HL-60/S4 treated with retinoic acid at 250 ng/mL for 4 days and 3 days (cell line): Measurements from ENCODE around the gene HIVEP2.

ENCODE experiments used
- in situ Hi-C: fragments of 300-500 bp; cut with MboI; formaldehyde crosslinking; loops from 2 replicates; pipeline ENCODE4 v1.7.0; 2022; ENCODE audit warnings: low sequenced_read_pairs

The HIVEP2 gene

GRCh38 chr6:142892254-142893021, 52.5 kb downstream of the HIVEP2 start:
- in situ Hi-C loops, result no loop called here

DNA sequence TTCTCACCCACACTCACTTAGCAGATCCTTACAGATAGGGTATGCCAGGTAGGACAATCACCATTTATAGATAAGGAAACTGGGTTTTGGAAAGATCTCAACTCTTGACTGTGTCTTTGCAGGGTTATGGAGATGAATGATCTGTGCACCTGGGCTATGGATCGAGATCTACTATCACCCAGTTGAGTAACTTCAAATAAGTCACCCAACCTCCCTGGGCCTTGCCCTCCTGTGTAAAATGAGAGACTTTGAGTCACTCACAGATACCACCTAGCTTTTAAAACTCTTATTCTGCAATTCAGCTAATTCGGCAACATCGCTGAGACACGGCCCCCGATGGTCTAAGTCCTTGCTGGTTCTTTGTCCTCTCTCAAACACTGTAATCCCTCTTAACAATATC, 53.5 kb downstream of the HIVEP2 start:
- in situ Hi-C loops, result no loop called here

GRCh38 chr6:142888456-142888855, 56.5 kb downstream of the HIVEP2 start:
- in situ Hi-C loops, result no loop called here

DNA sequence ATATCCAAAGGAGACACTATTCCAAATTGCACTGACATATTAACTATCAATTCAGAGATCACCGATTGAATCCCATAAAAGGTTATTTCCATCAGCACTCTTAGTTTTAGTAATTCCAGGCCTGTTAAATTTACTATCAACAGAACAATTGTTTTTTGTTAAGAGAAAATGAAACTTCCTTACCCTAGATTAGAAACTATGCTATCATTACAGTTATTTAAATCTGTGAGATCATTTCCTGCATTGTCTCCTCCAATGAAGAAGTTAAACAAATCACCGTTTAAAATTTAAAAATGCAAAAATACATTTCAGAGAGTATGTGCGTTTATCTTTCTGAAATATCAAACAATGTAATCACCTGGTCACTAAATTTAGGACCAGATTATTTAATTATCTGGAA, 57.5 kb downstream of the HIVEP2 start:
- in situ Hi-C loops, result no loop called here

DNA sequence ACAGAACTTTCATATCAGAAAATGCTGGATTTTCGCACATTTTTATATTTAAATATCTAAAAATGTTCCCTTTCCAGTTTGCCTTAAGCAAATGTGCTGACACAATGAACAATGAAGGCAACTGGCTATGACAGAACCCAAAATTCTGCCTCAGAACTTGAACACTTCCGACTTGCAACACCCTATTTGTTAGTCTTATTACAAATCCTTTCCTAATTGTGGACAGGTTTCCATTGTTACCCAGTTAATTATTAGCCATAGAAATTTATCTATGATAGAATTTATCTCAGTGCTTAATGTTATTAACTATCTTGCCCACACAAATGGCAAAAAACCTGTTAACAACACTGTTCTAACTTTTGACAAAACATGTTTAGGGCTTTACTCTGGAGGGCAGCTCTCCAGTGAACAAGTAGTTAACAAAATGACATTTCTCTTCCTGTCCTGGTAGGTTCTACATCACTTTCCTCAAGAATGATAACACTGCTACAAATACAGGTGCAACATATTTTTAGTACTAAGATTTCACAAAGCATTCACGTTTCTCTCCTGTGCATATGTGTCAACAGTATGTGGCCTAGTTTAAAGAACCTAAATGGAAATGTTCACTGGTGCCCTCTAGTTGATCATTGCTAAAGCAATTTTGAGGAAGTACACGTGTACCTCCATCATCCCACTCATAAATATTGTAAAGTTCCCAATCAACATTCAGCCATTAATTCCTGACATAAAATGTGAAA, 58.4 kb downstream of the HIVEP2 start:
- in situ Hi-C loops, result no loop called here

GRCh38 chr6:142885182-142885867, 59.7 kb downstream of the HIVEP2 start:
- in situ Hi-C loops, result no loop called here

GRCh38 chr6:142884214-142885035, 60.6 kb downstream of the HIVEP2 start:
- in situ Hi-C loops, result no loop called here

- in situ Hi-C loops, result no loop called here
These were observed 62.0 kb downstream of the HIVEP2 start for GRCh38 chr6:142883011-142883410.

- in situ Hi-C loops, result no loop called here
These were observed 63.2 kb downstream of the HIVEP2 start for GRCh38 chr6:142881761-142882160.

DNA sequence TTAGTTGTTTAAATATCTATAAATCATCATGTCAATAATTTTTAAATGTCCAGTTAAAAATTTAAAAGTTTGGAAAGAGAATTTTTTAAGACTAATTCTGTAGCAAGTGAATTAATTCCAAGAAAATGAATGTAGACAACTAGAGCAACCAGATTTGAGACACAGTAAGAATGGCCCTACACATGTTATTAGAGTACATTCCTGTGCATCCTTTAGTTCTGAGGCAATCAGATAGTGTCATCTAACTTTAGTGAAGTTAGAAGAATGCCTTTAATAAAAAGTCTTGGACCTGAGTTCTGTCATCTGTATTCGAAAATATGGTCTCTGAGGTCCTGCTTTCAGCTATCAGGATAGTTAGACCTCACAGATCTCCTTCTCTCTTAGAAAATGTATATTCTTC, 63.7 kb downstream of the HIVEP2 start:
- in situ Hi-C loops, result no loop called here

GRCh38 chr6:142880201-142880600, 64.8 kb downstream of the HIVEP2 start:
- in situ Hi-C loops, result no loop called here

DNA sequence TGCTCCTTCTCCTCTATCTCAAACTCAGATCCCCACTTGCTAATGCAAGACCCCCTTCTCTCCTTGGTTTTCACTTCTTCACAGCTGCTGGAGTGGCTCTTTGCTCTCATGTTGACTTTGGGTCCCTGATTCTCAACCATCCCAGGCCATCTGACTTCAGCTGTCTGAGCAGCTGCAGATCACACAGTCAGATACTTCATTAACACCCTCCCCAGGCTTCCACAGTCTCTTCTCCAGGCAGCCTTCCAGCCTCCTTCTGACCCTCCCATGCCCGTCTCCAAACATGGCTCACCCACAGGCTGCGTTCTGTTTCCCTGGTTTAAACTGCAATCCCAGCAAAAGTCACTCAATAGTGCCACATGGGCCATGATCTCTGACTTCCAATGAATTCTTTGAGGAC, 65.4 kb downstream of the HIVEP2 start:
- in situ Hi-C loops, result no loop called here

GRCh38 chr6:142879076-142879475, 65.9 kb downstream of the HIVEP2 start:
- in situ Hi-C loops, result no loop called here

DNA sequence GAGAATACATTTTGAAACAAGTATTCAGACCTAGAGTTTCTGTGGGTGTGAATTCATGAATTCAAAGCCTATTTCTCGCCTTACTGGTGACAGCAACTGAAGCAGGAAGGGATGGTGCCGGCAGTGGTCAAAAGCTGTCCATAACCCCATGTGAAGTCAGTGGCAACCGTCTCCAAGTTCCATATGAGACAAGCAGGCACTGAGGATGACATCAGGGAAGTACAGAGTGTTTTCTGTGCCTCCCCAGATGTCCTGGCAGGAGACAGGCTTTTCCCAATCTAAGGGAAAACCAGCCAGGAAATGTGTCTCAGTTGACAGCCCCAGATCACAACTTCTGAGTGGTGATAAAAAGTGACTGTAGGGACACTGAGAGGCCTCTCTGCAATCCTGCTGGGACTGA, 66.6 kb downstream of the HIVEP2 start:
- in situ Hi-C loops, result no loop called here

- in situ Hi-C loops, result no loop called here
These were observed 70.3 kb downstream of the HIVEP2 start for GRCh38 chr6:142874676-142875075.

GRCh38 chr6:142872376-142872775, 72.6 kb downstream of the HIVEP2 start:
- in situ Hi-C loops, result no loop called here

DNA sequence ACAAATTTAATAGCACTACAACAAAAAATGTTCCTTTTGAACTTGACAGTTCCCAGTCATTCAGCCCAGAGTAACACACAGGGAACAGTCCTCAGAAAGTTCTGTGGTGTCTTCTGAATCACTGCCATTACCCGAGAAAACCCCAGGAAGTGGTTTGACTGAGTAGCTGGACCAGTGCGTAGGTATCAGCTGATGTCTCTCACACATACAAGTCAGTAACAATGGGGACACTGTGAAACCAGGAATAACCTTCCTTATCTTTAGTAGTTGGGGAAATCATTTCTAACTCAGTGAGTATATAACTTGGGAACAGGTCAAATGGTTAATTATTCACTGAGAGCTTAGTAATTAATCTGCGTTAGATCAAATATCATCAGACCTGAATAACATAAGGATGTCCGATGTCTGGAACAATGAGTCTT, 73.1 kb downstream of the HIVEP2 start:
- in situ Hi-C loops, result no loop called here

GRCh38 chr6:142870787-142871415, 74.1 kb downstream of the HIVEP2 start:
- in situ Hi-C loops, result no loop called here

GRCh38 chr6:142868917-142869316, 76.1 kb downstream of the HIVEP2 start:
- in situ Hi-C loops, result no loop called here

- in situ Hi-C loops, result no loop called here
These were observed 76.8 kb downstream of the HIVEP2 start for GRCh38 chr6:142867988-142868812.
